Panc1 (cell line): ENCODE measurements around the gene EBLN1.

Experiments used
- CTCF ChIP-seq: fragments of 450-650 bp; IDR thresholded peaks from 2 replicates; pipeline ENCODE4 v1.5.1; 2017; ENCODE audit warnings: mild to moderate bottlenecking
- POLR2AphosphoS5 ChIP-seq: IDR thresholded peaks from 2 replicates; pipeline ENCODE4 v1.6.1; 2012; ENCODE audit warnings: mild to moderate bottlenecking, low read depth, low read length, moderate library complexity
- REST ChIP-seq, 2 experiments: IDR thresholded peaks; 2 replicates each; pipeline ENCODE4 v1.6.1; 2011 to 2012; ENCODE audit warnings: low read depth in 2 of 2, control low read depth in 1 of 2, low read length in 1 of 2, mild to moderate bottlenecking in 1 of 2, moderate library complexity in 1 of 2; ENCODE audit not compliant: insufficient read depth in 1 of 2
- SIN3A ChIP-seq: IDR thresholded peaks from 2 replicates; pipeline ENCODE4 v1.6.1; 2012; ENCODE audit warnings: low read depth, mild to moderate bottlenecking, low read length, moderate library complexity, borderline replicate concordance; ENCODE audit not compliant: insufficient read depth
- TCF7L2 ChIP-seq: IDR thresholded peaks from 2 replicates; pipeline ENCODE4 v1.6.1; 2011; ENCODE audit warnings: mild to moderate bottlenecking, low read depth, low read length, inconsistent platforms

- TF ChIP-seq CTCF = no peak
- TF ChIP-seq SIN3A = no peak
- no peak for TF ChIP-seq REST (IDR thresholded peaks at IDR 0.05; ENCODE audit: insufficient read depth in 1 of 2, low read depth in 2 of 2, low read length in 1 of 2)
- no peak for TF ChIP-seq POLR2AphosphoS5
- TF ChIP-seq TCF7L2 = no peak
Measured at GRCh38 chr10:22174442-22174841, 43.4 kb downstream of the EBLN1 start.
